HEK293T (cell line): ENCODE measurements around the gene GOLGA1.

Experiments used
- ARNT ChIP-seq: fragments of 450-650 bp; IDR thresholded peaks from 2 replicates; pipeline ENCODE4 v1.6.1; 2017; ENCODE audit warnings: mild to moderate bottlenecking
- BHLHE40 ChIP-seq: fragments of 450-650 bp; IDR thresholded peaks from 2 replicates; pipeline ENCODE4 v1.6.1; 2016; ENCODE audit warnings: mild to moderate bottlenecking, moderate library complexity, borderline replicate concordance
- ELF4 ChIP-seq: fragments of 450-650 bp; IDR thresholded peaks from 2 replicates; pipeline ENCODE4 v1.6.1; 2017; ENCODE audit warnings: antibody characterized with exemption
- FOXA1 ChIP-seq: fragments of 450-650 bp; IDR thresholded peaks from 2 replicates; pipeline ENCODE4 v1.6.1; 2016; ENCODE audit warnings: mild to moderate bottlenecking
- FOXK2 ChIP-seq: fragments of 450-650 bp; IDR thresholded peaks from 2 replicates; pipeline ENCODE4 v1.6.1; 2016; ENCODE audit warnings: mild to moderate bottlenecking
- LEF1 ChIP-seq: fragments of 450-650 bp; IDR thresholded peaks from 2 replicates; pipeline ENCODE4 v1.6.1; 2017; ENCODE audit warnings: mild to moderate bottlenecking, borderline replicate concordance
- PKNOX1 ChIP-seq: fragments of 450-650 bp; IDR thresholded peaks from 2 replicates; pipeline ENCODE4 v1.6.1; 2016
- SP1 ChIP-seq: fragments of 450-650 bp; IDR thresholded peaks from 2 replicates; pipeline ENCODE4 v1.6.1; 2017
- SUZ12 ChIP-seq: fragments of 450-650 bp; IDR thresholded peaks from 2 replicates; pipeline ENCODE4 v1.6.1; 2016; ENCODE audit warnings: mild to moderate bottlenecking
- TARDBP ChIP-seq: fragments of 450-650 bp; IDR thresholded peaks from 2 replicates; pipeline ENCODE4 v1.6.1; 2016
- ZNF384 ChIP-seq: fragments of 450-650 bp; IDR thresholded peaks from 2 replicates; pipeline ENCODE4 v1.6.1; 2016

- TF ChIP-seq TARDBP, result no peak
- no peak for TF ChIP-seq SP1
- no peak for TF ChIP-seq LEF1
- TF ChIP-seq BHLHE40, result no peak
- no peak for TF ChIP-seq FOXK2
- TF ChIP-seq ZNF384, result no peak
- no peak for TF ChIP-seq PKNOX1
- TF ChIP-seq ELF4, result no peak
- TF ChIP-seq ARNT, result no peak
- TF ChIP-seq SUZ12, result no peak
- no peak for TF ChIP-seq FOXA1
Observed at GRCh38 chr9:124964604-124965003, 23.7 kb upstream of the GOLGA1 start.
